Measurements from ENCODE around the gene MRPL42.
"Not testable (repeated sequence)": the region's sequence is repeated elsewhere in the genome, so short reads cannot be mapped to it uniquely, and the experiment has no call there.

MRPL42 gene

DNA sequence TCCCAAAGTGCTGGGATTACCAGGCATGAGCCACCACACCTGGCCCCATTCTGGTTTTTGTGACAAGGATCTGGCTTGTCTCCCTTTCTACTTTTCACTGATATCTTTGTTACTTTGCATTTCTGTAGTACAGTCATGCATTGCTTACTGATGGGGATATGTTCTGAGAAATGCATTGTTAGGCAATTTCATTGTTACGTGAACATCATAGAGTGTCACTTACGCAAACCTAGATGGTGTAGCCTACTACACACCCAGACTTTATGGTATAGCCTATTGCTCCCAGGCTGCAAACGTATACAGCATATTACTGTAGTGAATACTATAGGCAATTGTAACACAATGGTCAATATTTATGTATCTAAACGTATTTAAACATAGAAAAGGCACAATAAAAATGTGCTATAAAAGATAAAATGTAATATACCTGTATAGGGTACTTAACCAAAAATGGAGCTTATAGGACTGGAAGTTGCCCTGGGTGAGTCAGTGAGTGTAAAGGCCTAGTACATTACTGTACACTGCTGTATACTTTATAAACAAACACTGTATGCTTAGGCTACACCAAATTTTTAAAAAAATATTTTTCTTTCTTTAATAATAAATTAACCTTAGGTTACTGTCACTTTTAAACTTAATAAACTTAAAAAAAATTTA lies 16.0 kb downstream of the MRPL42 start:
- Histone ChIP-seq H3K79me2 (ENCODE audit: control insufficient read depth, low read length) (no peaks in the 10 kb centered on the region), H3K9me2 (replicated peaks; ENCODE audit: control insufficient read depth, low read length) (no peaks in the 10 kb centered on the region), H3K9me3 (ENCODE audit: control insufficient read depth, insufficient read depth, low read length) (no peaks in the 10 kb centered on the region), H3F3A (ENCODE audit: control insufficient read depth, insufficient read depth) (no peaks in the 10 kb centered on the region), H3K4me2 (ENCODE audit: low read length) (no peak overlapping the region), H3K4me3 (ENCODE audit: low read length) (no peak overlapping the region), H3K36me3 (ENCODE audit: control insufficient read depth, low read length) (peaks cover 65% of the 10 kb centered on the region), H3K27ac (ENCODE audit: low read depth, low read length) (no peak overlapping the region), H4K20me1 (ENCODE audit: control insufficient read depth, insufficient read depth, low read depth, low read length) (no peaks in the 10 kb centered on the region), H3K27me3 (ENCODE audit: control insufficient read depth, low read length) (no peaks in the 10 kb centered on the region), H3K4me1 (ENCODE audit: control insufficient read depth, low read length) (no peaks in the 10 kb centered on the region)
- no peak for TF ChIP-seq EZH2phosphoT487 (IDR thresholded peaks at IDR 0.05; ENCODE audit: borderline replicate concordance, low read length)
- TF ChIP-seq CTCF (IDR thresholded peaks at IDR 0.05; ENCODE audit: low read depth, low read length, poor library complexity, severe bottlenecking) = no peak

DNA sequence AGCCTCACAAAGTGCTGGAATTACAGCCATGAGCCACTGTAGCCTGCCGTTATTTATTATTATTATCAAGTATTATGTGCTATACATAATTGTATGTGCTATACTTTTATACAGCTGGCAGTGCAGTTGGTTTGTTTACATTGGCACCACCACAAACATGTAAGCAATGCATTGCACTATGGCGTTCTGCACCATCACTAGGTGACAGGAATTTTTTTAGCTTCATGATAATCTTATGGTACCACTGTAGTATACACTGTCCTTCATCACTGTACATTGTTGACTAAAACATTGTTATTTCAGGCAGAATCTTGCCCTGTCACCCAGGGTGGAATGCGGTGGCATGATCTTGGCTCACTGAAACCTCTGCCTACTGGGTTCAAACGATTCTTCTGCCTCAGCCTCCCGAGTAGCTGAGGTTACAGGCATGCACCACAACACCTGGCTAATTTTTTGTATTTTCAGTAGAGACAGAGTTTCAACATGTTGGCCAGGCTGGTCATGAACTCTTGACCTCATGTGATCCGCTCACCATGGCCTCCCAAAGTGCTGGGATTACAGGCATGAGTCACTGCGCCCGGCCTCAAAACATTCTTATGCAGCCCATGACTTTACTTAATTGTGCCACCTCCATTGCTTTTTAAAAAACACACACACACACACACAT lies 17.1 kb downstream of the MRPL42 start:
- Histone ChIP-seq H3K9me2 (replicated peaks; ENCODE audit: control insufficient read depth, low read length) (no peaks in the 10 kb centered on the region), H3K36me3 (ENCODE audit: control insufficient read depth, low read length) (peaks cover 68% of the 10 kb centered on the region), H4K20me1 (ENCODE audit: control insufficient read depth, insufficient read depth, low read depth, low read length) (no peaks in the 10 kb centered on the region), H3F3A (ENCODE audit: control insufficient read depth, insufficient read depth) (no peaks in the 10 kb centered on the region), H3K4me1 (ENCODE audit: control insufficient read depth, low read length) (no peaks in the 10 kb centered on the region), H3K9me3 (ENCODE audit: control insufficient read depth, insufficient read depth, low read length) (no peaks in the 10 kb centered on the region), H3K27ac (ENCODE audit: low read depth, low read length) (no peak overlapping the region), H3K4me3 (ENCODE audit: low read length) (no peak overlapping the region), H3K27me3 (ENCODE audit: control insufficient read depth, low read length) (no peaks in the 10 kb centered on the region), H3K79me2 (ENCODE audit: control insufficient read depth, low read length) (no peaks in the 10 kb centered on the region), H3K4me2 (ENCODE audit: low read length) (no peak overlapping the region)
- TF ChIP-seq CTCF (IDR thresholded peaks at IDR 0.05; ENCODE audit: low read depth, low read length, poor library complexity, severe bottlenecking) = no peak
- TF ChIP-seq EZH2phosphoT487 (IDR thresholded peaks at IDR 0.05; ENCODE audit: borderline replicate concordance, low read length) = no peak

DNA sequence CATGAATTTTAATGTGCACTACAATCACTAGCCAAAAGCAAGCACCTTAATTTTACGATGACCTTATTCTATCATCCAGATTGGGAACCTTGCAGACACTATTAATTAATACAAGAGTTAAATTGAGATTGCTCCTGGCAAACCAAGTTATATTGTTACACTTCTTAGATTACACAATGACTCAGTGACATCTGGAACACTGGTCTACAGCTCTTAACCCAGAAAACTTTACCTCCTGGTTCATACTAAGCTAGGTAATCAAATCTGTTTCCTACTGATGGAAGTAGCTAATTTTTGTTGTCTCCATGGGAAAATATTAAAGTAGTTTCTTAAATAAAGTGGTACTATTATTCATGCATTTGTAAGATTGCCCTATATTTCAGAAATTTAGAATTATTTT lies 25.5 kb downstream of the MRPL42 start:
- not testable (repeated sequence) for H3K27ac ChIP-seq (ENCODE audit: low read depth, low read length); H3K4me3 ChIP-seq (ENCODE audit: low read length); H3K27me3 ChIP-seq (ENCODE audit: control insufficient read depth, low read length); H3K9me2 ChIP-seq (replicated peaks; ENCODE audit: control insufficient read depth, low read length); H4K20me1 ChIP-seq (ENCODE audit: control insufficient read depth, insufficient read depth, low read depth, low read length); H3K4me1 ChIP-seq (ENCODE audit: control insufficient read depth, low read length); H3K4me2 ChIP-seq (ENCODE audit: low read length); H3F3A ChIP-seq (ENCODE audit: control insufficient read depth, insufficient read depth); H3K9me3 ChIP-seq (ENCODE audit: control insufficient read depth, insufficient read depth, low read length)
- Histone ChIP-seq H3K79me2 (ENCODE audit: control insufficient read depth, low read length) (peaks cover 14% of the 10 kb centered on the region), H3K36me3 (ENCODE audit: control insufficient read depth, low read length) (peaks cover 55% of the 10 kb centered on the region)

DNA sequence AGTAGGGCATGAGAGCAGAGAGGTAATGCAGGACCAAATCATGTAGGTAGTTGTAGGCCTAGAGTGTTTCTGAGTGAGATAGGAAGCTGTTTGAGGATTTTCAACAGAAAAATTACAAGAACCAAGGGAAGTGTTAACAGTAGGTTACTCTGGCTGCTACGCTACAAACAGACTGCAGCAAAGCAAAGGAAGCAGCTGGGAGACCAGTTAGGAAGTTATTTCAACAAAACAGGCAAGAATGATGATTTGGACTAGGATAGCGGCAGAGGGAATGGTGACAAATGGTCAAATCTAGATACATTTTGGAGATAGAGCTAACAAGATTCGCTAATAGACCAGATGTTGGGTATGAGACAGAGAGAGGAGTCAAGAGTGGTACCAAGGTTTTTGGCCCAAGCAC lies 26.8 kb downstream of the MRPL42 start:
- no peaks in the 10 kb centered on the region for H3K9me2 ChIP-seq (replicated peaks; ENCODE audit: control insufficient read depth, low read length)
- H3K4me1 ChIP-seq (ENCODE audit: control insufficient read depth, low read length) = no peaks in the 10 kb centered on the region
- H3K27ac ChIP-seq (ENCODE audit: low read depth, low read length) = no peak overlapping the region
- H3K4me2 ChIP-seq (ENCODE audit: low read length) = no peak overlapping the region
- H3K4me3 ChIP-seq (ENCODE audit: low read length) = no peak overlapping the region
- no peaks in the 10 kb centered on the region for H3K9me3 ChIP-seq (ENCODE audit: control insufficient read depth, insufficient read depth, low read length)
- no peak for TF ChIP-seq EZH2phosphoT487 (IDR thresholded peaks at IDR 0.05; ENCODE audit: borderline replicate concordance, low read length)
- TF ChIP-seq CTCF (IDR thresholded peaks at IDR 0.05; ENCODE audit: low read depth, low read length, poor library complexity, severe bottlenecking) = no peak
- peaks cover 14% of the 10 kb centered on the region for H3K79me2 ChIP-seq (ENCODE audit: control insufficient read depth, low read length)
- H3F3A ChIP-seq (ENCODE audit: control insufficient read depth, insufficient read depth) = no peaks in the 10 kb centered on the region
- H3K27me3 ChIP-seq (ENCODE audit: control insufficient read depth, low read length) = no peaks in the 10 kb centered on the region
- 0 out of 2 replicates have a peak, but pooled peaks cover 5% of the 10 kb centered on the region for H4K20me1 ChIP-seq (ENCODE audit: control insufficient read depth, insufficient read depth, low read depth, low read length)
- peaks cover 43% of the 10 kb centered on the region for H3K36me3 ChIP-seq (ENCODE audit: control insufficient read depth, low read length)
